ENCODE data around the gene FNDC3B. TPM values are rescaled to one million over a fixed set of nuclear protein-coding genes. Genes with fewer than 3 reads are reported as not detected.

Gene FNDC3B
- total and polyA plus RNA-seq, 3 donors from 2014 or later = 24.2 to 63.5 (median 57.7) TPM

GRCh38 chr3:172076212-172076611 lies 36.8 kb downstream of the FNDC3B start:
- H3K36me3 ChIP-seq (ENCODE audit: low read depth, missing control alignments) = no peaks in the 10 kb centered on the region
- no peak for DNase-seq
- no peaks in the 10 kb centered on the region for H3K27me3 ChIP-seq
- 92 to 95% methylated on average over 2 of the region's 2 CpGs for WGBS, 2 donors
- intact Hi-C loops (cut with DNase I; ENCODE audit: low total_unique reads) = no loop called here
- H3K9me3 ChIP-seq = no peaks in the 10 kb centered on the region
- TF ChIP-seq CTCF (IDR thresholded peaks at IDR 0.05) (no peak), POLR2A (IDR thresholded peaks at IDR 0.05) (no peak)
- H3K4me3 ChIP-seq = no peak overlapping the region
- H3K4me1 ChIP-seq = no peaks in the 10 kb centered on the region
- H3K27ac ChIP-seq = no peak overlapping the region

DNA sequence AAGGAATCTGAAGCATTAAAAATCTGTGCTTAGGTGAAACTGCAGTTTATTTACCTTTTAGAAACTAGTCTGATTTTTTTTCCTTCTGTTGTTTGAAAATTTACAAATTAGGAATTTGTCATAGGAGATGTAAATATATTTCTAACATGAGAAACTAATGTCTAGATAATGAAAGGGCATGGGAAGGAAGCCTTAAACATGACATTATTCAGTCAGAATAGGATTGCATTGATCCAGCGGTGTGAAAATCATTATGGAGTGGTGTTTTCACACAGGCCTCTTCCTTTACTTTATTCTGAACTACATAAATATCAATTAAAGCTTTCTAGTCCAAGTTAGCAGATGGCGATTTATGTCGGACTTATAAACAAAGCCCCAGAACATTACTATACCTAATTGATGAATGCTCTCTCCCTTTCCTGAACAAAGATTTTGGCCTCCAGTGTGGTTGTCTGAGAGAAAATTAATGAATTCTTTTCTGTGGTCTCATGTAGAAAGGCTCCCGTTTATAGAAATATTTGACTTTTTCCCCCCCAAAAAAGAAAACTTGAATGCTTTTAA lies 37.9 kb downstream of the FNDC3B start:
- no peaks in the 10 kb centered on the region for H3K4me1 ChIP-seq
- TF ChIP-seq POLR2A (IDR thresholded peaks at IDR 0.05) (no peak), CTCF (IDR thresholded peaks at IDR 0.05) (no peak)
- intact Hi-C loops (cut with DNase I; ENCODE audit: low total_unique reads) = no loop called here
- no peaks in the 10 kb centered on the region for H3K9me3 ChIP-seq
- no peaks in the 10 kb centered on the region for H3K36me3 ChIP-seq (ENCODE audit: low read depth, missing control alignments)
- DNase-seq = no peak
- H3K27ac ChIP-seq = no peak overlapping the region
- 87 to 92% methylated on average over 4 of the region's 4 CpGs for WGBS, 2 donors
- no peaks in the 10 kb centered on the region for H3K27me3 ChIP-seq
- H3K4me3 ChIP-seq = no peak overlapping the region

DNA sequence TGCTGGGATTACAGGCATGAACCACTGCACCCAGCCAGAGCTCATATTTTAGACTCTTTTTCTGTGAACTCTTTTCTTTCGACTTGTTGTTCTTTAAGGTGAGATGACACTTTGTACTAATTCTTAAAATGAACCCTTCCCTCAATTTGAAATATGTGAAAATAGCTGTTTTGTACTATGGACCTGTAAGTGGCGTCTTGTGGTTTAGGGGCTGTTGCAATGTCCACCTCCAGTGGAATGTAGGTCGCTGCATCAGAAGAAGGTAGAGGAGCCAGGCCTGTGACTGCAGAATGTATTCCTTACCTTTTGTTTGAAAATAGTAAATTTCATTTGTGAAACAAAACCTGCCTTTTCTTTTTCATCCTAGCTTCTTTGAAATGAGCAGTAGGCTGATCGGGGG lies 38.9 kb downstream of the FNDC3B start:
- Histone ChIP-seq H3K4me3 (no peak overlapping the region), H3K9me3 (no peaks in the 10 kb centered on the region), H3K4me1 (peaks cover 3% of the 10 kb centered on the region), H3K27ac (no peak overlapping the region), H3K36me3 (ENCODE audit: low read depth, missing control alignments) (no peaks in the 10 kb centered on the region), H3K27me3 (no peaks in the 10 kb centered on the region)
- intact Hi-C loops (cut with DNase I; ENCODE audit: low total_unique reads) = no loop called here
- no peak for DNase-seq
- no peak for TF ChIP-seq POLR2A (IDR thresholded peaks at IDR 0.05)
- no peak for TF ChIP-seq CTCF (IDR thresholded peaks at IDR 0.05)
- WGBS, 2 donors = 70 to 75% methylated on average over 4 of the region's 4 CpGs

DNA sequence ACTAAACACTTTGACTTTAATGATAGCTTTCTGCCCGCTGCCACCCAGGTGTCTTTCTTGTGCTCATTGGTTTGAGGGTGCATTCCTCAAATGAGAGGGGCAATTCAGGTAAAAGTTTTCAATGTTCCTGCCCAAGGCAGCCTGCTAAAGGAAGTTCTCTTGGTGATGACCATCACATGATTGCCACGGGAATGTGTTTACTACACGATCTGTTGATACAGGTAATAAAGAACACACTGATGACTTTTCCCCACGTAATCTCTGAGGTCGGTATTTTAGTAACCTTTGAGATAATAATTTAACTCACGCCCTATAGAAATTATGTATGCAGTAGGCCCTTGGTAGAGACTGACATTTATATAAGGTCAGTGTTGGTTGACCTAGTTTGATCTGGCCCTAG lies 39.3 kb downstream of the FNDC3B start:
- Histone ChIP-seq H3K4me3 (no peak overlapping the region), H3K27ac (no peak overlapping the region), H3K9me3 (no peaks in the 10 kb centered on the region), H3K27me3 (no peaks in the 10 kb centered on the region), H3K36me3 (ENCODE audit: low read depth, missing control alignments) (no peaks in the 10 kb centered on the region), H3K4me1 (peaks cover 3% of the 10 kb centered on the region)
- WGBS, 2 donors = 89 to 96% methylated on average over 6 of the region's 6 CpGs
- no peak for DNase-seq
- intact Hi-C loops (cut with DNase I; ENCODE audit: low total_unique reads) = no loop called here
- TF ChIP-seq CTCF (IDR thresholded peaks at IDR 0.05) (no peak), POLR2A (IDR thresholded peaks at IDR 0.05) (no peak)

DNA sequence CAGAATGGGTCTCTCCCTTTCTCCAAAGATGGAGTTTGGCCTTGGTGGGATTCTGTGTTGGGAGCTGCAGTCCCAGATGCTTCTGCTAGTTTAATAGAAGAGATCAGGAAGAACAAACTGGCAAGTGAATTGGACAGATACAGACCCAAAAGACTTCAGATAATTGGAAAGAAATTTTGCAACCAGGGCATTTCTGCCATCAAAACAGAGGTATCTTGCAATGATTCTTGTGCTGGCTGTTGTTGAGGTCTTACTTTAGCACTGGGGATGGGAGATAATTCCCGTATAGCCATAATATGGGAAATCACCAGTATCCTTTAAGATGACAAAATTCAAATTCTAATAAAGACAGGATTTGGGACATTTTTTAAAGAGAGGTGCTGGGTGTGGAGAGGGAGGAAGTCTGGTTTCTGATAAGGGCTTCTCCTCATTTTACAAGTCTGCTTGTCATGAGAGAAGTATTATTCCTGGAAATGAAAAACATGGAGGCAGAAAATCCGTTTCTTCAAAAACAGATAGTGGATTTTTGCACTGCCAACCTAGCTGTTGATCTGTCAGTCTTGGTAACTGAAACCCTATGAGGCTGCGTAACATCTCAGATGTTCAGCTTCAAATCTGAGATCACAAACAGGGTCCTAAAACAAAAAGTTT lies 40.1 kb downstream of the FNDC3B start:
- WGBS, 2 donors = 88 to 92% methylated on average over 3 of the region's 3 CpGs
- TF ChIP-seq CTCF (IDR thresholded peaks at IDR 0.05) (no peak), POLR2A (IDR thresholded peaks at IDR 0.05) (no peak)
- Histone ChIP-seq H3K27ac (no peak overlapping the region), H3K4me1 (peaks cover 3% of the 10 kb centered on the region), H3K27me3 (no peaks in the 10 kb centered on the region), H3K9me3 (no peaks in the 10 kb centered on the region), H3K4me3 (no peak overlapping the region), H3K36me3 (ENCODE audit: low read depth, missing control alignments) (no peaks in the 10 kb centered on the region)
- no peak for DNase-seq
- intact Hi-C loops (cut with DNase I; ENCODE audit: low total_unique reads) = no loop called here

Data from testis (tissue), 3 donors.